Natural killer cell treated with Interleukin-12 subunit alpha and Interleukin-12 subunit beta and Interleukin-15 and Interleukin-18, amount 100 ng/mL, for 72 hours (primary cell): ENCODE data around the gene PARD3. TPM values are rescaled to one million over a fixed set of nuclear protein-coding genes. Genes with fewer than 3 reads are reported as not detected.

Experiments
- ATAC-seq, 2 donors: fragments of 150-1000 bp; cut with Tn5 transposase in 1 of 2; sonication (Bioruptor Pico), chemical (Tn5 transposase) in 1 of 2; 2 replicates each; pipeline ENCODE4 v1.10.0; 2021
- DNase-seq: peaks from one replicate; pipeline ENCODE4 v3.0.0; 2022; ENCODE audit warnings: low spot score
- H3K27ac Mint-ChIP-seq, 2 donors: 1 replicate in 1 of 2; 2 replicates in 1 of 2; pipeline ENCODE4 v1.8.0; 2022; ENCODE audit warnings: mixed read lengths in 2 of 2, mild to moderate bottlenecking in 1 of 2, moderate library complexity in 1 of 2
- H3K27me3 Mint-ChIP-seq, 2 donors: 1 replicate in 1 of 2; 2 replicates in 1 of 2; pipeline ENCODE4 v1.8.0; 2022; ENCODE audit warnings: mixed read lengths in 2 of 2
- H3K36me3 Mint-ChIP-seq: one replicate; pipeline ENCODE4 v1.8.0; 2022; ENCODE audit warnings: mixed read lengths
- H3K4me1 Mint-ChIP-seq, 2 donors: 1 replicate in 1 of 2; 2 replicates in 1 of 2; pipeline ENCODE4 v1.8.0; 2022; ENCODE audit warnings: low read depth in 2 of 2, mixed read lengths in 2 of 2, mild to moderate bottlenecking in 1 of 2
- H3K4me3 Mint-ChIP-seq: one replicate; pipeline ENCODE4 v1.8.0; 2022; ENCODE audit warnings: mixed read lengths
- H3K9me3 Mint-ChIP-seq: 2 replicates; pipeline ENCODE4 v1.8.0; 2022; ENCODE audit warnings: mixed read lengths
- total RNA-seq, 2 donors: library from RNA; stranded (reverse); gene quantifications; one replicate each; pipeline ENCODE4 v1.2.3, GENCODE V29; 2022

The PARD3 gene
- total RNA-seq, 2 donors from 2014 or later, result 0.56 TPM; not detected in 1

DNA sequence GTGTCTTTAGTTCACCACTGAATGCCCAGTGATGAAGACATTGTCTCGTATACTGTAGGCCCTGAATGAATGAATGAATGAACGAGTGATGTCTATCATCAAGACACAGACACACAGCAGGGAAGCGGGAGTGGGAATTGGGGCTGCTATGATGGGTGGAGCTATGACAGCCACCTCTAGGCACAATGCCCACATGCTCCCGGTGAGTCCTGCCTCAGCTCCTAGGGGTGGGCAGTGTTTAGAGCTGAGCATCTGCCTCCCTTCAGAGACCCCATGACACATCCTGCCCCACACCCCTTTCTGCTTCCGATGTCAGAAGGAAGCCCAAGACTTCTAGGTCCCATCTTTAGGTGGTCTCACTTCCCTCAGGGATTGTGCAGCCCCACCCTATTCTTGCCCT is 714.1 kb downstream of the PARD3 start:
- no peak overlapping the region for H3K4me3 Mint-ChIP-seq
- no peaks in the 10 kb centered on the region for H3K4me1 Mint-ChIP-seq
- peaks cover 0 to 8% of the 10 kb centered on the region in 2 donors for H3K27me3 Mint-ChIP-seq
- DNase-seq (no peak), ATAC-seq (no peak)
- H3K27ac Mint-ChIP-seq, result no peak overlapping the region
- no peaks in the 10 kb centered on the region for H3K9me3 Mint-ChIP-seq
- no peaks in the 10 kb centered on the region for H3K36me3 Mint-ChIP-seq

DNA sequence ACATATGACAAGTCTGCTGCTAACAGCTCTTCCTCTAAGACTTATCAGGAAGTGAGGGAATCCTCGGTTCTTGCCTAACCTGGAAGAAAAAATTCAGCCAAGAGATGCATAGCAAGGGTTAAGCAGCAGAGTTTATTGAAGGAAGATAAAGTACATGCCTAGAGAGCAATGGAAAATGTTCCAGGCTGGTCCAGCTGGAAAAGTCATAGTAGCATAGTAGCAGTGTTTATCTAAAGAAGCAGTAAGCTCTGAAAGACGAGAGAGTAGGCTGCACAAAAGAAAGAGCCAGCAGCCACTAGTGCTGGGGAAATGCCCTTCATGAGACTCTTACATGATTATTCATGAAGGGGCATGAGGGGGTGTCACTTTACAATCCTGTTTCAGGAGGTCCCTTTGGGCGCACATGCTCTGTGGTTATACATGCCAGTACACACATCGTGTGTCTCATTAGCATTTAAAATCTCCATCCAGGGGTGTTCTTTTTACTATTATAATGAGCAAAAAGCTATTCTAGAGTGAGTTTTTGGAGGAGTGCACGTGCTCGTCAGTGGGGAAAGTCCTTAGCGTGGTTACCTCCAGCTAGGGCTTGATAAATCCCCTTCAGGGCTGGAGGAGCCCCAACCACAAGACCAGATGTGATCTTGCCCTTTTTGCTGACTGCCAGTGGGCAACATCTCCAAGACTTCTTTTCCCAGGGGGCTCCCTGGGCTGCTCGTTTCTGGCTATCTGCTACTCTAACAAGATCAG is 716.1 kb downstream of the PARD3 start:
- peaks cover 11% of the 10 kb centered on the region for H3K36me3 Mint-ChIP-seq
- no peak for DNase-seq
- ATAC-seq, result no peak
- peaks cover 6 to 7% of the 10 kb centered on the region in 2 donors for H3K27me3 Mint-ChIP-seq
- no peak overlapping the region for H3K4me3 Mint-ChIP-seq
- H3K9me3 Mint-ChIP-seq, result peaks cover 5% of the 10 kb centered on the region
- no peak overlapping the region for H3K27ac Mint-ChIP-seq
- H3K4me1 Mint-ChIP-seq, result no peaks in the 10 kb centered on the region

DNA sequence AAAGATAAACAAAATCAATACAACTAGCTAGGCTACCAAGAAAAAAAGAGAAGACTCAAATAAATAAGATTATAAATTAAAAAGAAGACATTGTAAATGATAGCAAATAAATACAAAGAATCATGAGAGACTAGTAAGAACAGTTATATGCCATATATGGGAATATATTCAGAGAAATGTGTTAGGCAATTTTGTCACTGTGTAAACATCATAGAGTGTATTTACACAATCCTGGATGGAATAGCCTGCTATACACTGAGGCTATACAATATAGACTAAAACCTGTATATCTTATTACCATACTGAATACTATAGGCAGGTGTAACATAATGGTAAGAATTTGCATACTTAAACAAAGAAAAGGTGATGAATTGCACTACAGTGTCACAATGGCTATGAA is 717.4 kb downstream of the PARD3 start:
- Mint-ChIP-seq H3K27me3 (peaks cover 3 to 7% of the 10 kb centered on the region in 2 donors), H3K4me1 (no peaks in the 10 kb centered on the region), H3K9me3 (peaks cover 5% of the 10 kb centered on the region), H3K36me3 (peaks cover 11% of the 10 kb centered on the region), H3K27ac (no peak overlapping the region), H3K4me3 (no peak overlapping the region)
- no peak for DNase-seq
- ATAC-seq, result no peak

- no peak overlapping the region for H3K4me3 Mint-ChIP-seq
- peaks cover 11% of the 10 kb centered on the region for H3K36me3 Mint-ChIP-seq
- H3K27me3 Mint-ChIP-seq, result peaks cover 6 to 7% of the 10 kb centered on the region in 2 donors
- DNase-seq (no peak), ATAC-seq (no peak)
- H3K27ac Mint-ChIP-seq, result no peak overlapping the region
- no peaks in the 10 kb centered on the region for H3K4me1 Mint-ChIP-seq
- peaks cover 5% of the 10 kb centered on the region for H3K9me3 Mint-ChIP-seq
Observed at GRCh38 chr10:34094961-34095360, 720.1 kb downstream of the PARD3 start.

- Mint-ChIP-seq H3K36me3 (peaks cover 11% of the 10 kb centered on the region), H3K4me1 (no peaks in the 10 kb centered on the region), H3K27ac (no peak overlapping the region)
Observed at GRCh38 chr10:34094146-34094696, 720.9 kb downstream of the PARD3 start.

DNA sequence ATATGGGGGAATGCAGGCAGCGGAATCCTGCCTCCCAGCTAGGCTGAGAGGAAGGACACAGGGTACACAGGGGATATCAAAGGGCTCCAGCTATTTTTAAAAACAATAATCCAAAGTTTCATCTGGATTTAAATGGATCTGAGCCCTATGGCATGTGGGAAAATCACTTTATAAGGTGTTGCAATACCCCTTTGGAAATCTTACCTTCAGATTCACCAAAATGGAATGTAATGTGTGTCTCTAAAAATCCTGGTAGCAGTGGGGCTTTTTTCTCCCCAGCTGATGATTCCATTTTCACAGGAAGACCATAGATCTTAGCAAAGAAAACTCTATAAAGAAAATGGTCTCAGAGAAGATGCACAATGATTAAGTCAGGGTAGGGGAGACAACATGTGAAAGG is 722.2 kb downstream of the PARD3 start:
- Mint-ChIP-seq H3K9me3 (peaks cover 5% of the 10 kb centered on the region), H3K36me3 (peaks cover 11% of the 10 kb centered on the region), H3K4me1 (no peaks in the 10 kb centered on the region), H3K4me3 (no peak overlapping the region), H3K27me3 (peaks cover 8 to 15% of the 10 kb centered on the region in 2 donors), H3K27ac (no peak overlapping the region)
- DNase-seq (no peak), ATAC-seq (no peak)

More at GRCh38 chr10:34094146-34094696, 720.9 kb downstream of the PARD3 start:
- H3K4me3 Mint-ChIP-seq, result no peak overlapping the region
- ATAC-seq, result no peak
- peaks cover 8 to 9% of the 10 kb centered on the region in 2 donors for H3K27me3 Mint-ChIP-seq
- DNase-seq, result no peak
- H3K9me3 Mint-ChIP-seq, result peaks cover 5% of the 10 kb centered on the region

- Mint-ChIP-seq H3K9me3 (peaks cover 5% of the 10 kb centered on the region), H3K4me1 (no peaks in the 10 kb centered on the region), H3K27ac (no peak overlapping the region), H3K36me3 (peaks cover 11% of the 10 kb centered on the region), H3K27me3 (peaks cover 8 to 15% of the 10 kb centered on the region in 2 donors), H3K4me3 (no peak overlapping the region)
- ATAC-seq (no peak), DNase-seq (no peak)
Observed at GRCh38 chr10:34091635-34092195, 723.4 kb downstream of the PARD3 start.

- Mint-ChIP-seq H3K27me3 (peaks cover 8% of the 10 kb centered on the region in 2 donors), H3K9me3 (no peaks in the 10 kb centered on the region), H3K27ac (no peak overlapping the region), H3K4me1 (no peaks in the 10 kb centered on the region), H3K4me3 (no peak overlapping the region), H3K36me3 (no peaks in the 10 kb centered on the region)
- DNase-seq, result no peak
- no peak for ATAC-seq
Observed at GRCh38 chr10:34089253-34089652, 725.8 kb downstream of the PARD3 start.

DNA sequence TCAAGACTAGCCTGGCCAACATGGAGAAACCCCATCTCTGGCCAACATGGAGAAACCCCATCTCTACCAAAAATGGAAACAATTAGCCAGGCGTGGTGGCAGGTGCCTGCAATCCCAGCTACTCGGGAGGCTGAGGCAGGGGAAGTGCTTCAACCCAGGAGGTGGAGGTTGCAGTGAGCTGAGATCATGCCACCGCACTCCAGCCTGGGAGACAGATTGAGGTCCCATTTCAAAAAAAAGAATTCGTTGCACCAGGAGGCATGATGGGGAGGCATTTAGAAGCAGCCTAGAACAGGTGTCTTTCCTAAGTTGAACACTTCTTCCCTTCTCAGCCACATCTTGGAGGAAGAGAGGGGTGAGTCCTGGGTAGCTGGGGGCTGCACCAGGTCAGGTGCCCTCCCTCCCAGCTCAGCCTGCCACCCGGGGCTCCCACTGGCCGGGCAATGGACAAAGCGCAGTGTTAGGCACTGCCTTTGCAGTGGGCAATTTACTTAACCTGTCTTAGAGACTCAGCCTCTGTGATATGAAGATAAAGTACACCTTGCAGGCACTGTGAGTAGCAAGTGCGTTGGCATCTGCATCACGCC is 726.8 kb downstream of the PARD3 start:
- no peak for DNase-seq
- peaks cover 8% of the 10 kb centered on the region in 2 donors for H3K27me3 Mint-ChIP-seq
- no peaks in the 10 kb centered on the region for H3K9me3 Mint-ChIP-seq
- no peaks in the 10 kb centered on the region for H3K36me3 Mint-ChIP-seq
- H3K27ac Mint-ChIP-seq, result no peak overlapping the region
- peak in 1 of 2 donors; percentile 48 for ATAC-seq
- no peaks in the 10 kb centered on the region for H3K4me1 Mint-ChIP-seq
- H3K4me3 Mint-ChIP-seq, result no peak overlapping the region

GRCh38 chr10:34087095-34087418 is 728.0 kb downstream of the PARD3 start:
- no peaks in the 10 kb centered on the region for H3K4me1 Mint-ChIP-seq
- H3K36me3 Mint-ChIP-seq, result no peaks in the 10 kb centered on the region
- H3K4me3 Mint-ChIP-seq, result no peak overlapping the region
- H3K27me3 Mint-ChIP-seq, result peaks cover 8% of the 10 kb centered on the region in 2 donors
- no peaks in the 10 kb centered on the region for H3K9me3 Mint-ChIP-seq
- no peak for DNase-seq
- ATAC-seq, result no peak
- no peak overlapping the region for H3K27ac Mint-ChIP-seq

GRCh38 chr10:34083567-34083966 is 731.5 kb downstream of the PARD3 start:
- Mint-ChIP-seq H3K9me3 (no peaks in the 10 kb centered on the region), H3K4me1 (no peaks in the 10 kb centered on the region), H3K27ac (no peak overlapping the region), H3K36me3 (no peaks in the 10 kb centered on the region), H3K4me3 (no peak overlapping the region), H3K27me3 (peaks cover under 1 to 3% of the 10 kb centered on the region in 2 donors)
- no peak for DNase-seq
- no peak for ATAC-seq

GRCh38 chr10:34081948-34082347 is 733.1 kb downstream of the PARD3 start:
- Mint-ChIP-seq H3K36me3 (no peaks in the 10 kb centered on the region), H3K27me3 (peaks cover 0 to 3% of the 10 kb centered on the region in 2 donors), H3K4me1 (no peaks in the 10 kb centered on the region), H3K9me3 (no peaks in the 10 kb centered on the region), H3K4me3 (no peak overlapping the region), H3K27ac (no peak overlapping the region)
- ATAC-seq (no peak), DNase-seq (no peak)

DNA sequence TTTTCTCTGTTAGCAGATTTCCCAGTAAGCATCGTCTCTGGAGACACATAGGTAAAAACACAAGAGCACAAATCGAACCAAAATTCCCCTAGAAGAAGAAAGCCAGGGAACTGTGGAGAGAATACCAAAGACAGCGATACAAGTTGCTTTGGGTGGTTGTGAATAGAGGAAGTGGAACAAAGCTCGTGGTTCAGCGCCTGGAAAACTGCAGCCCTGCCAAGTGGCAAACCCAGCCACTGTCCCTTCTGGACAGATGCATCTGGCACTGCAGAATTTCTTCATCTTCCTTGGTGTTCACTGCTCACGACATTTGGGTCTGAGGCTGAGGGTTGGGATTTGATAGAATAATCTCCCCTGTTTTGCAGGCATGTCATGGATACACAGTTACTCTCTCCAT is 733.8 kb downstream of the PARD3 start:
- Mint-ChIP-seq H3K4me3 (no peak overlapping the region), H3K27me3 (peaks cover 0 to under 1% of the 10 kb centered on the region in 2 donors), H3K4me1 (no peaks in the 10 kb centered on the region), H3K27ac (no peak overlapping the region), H3K36me3 (no peaks in the 10 kb centered on the region), H3K9me3 (no peaks in the 10 kb centered on the region)
- DNase-seq (no peak), ATAC-seq (no peak)
